Stimulated activated CD4-positive, alpha-beta T cell treated with anti-CD3 and anti-CD28 coated beads, Interleukin-2, amount 100 ng/mL, for 48 hours (primary cell): Measurements from ENCODE around the gene GIMAP5.

Experiments
- DNase-seq, 2 donors: peaks; one replicate each; pipeline ENCODE4 v3.0.0-alpha.2; 2020

Gene GIMAP5

GRCh38 chr7:150737265-150738055, at the start of gene GIMAP5:
Gene GIMAP5 (plus strand): TSS chr7:150737418. CDS start chr7:150740885, 3,467 bp downstream.
- no peak for DNase-seq

- DNase-seq: no peak
Measured at GRCh38 chr7:150688630-150689029, 48.6 kb upstream of the GIMAP5 start.

- DNase-seq: no peak
Measured at GRCh38 chr7:150695654-150696053, 41.6 kb upstream of the GIMAP5 start.

- DNase-seq: no peak
Measured at GRCh38 chr7:150703209-150703608, 34.0 kb upstream of the GIMAP5 start.

GRCh38 chr7:150715293-150715692, 21.9 kb upstream of the GIMAP5 start:
- no peak for DNase-seq

- DNase-seq: no peak
Measured at GRCh38 chr7:150715738-150716137, 21.5 kb upstream of the GIMAP5 start.

- DNase-seq: peak in 1 of 2 donors; percentile 44
Measured at GRCh38 chr7:150716368-150716767, 20.9 kb upstream of the GIMAP5 start, which contains the start of gene GIMAP1. Gene GIMAP1 (plus strand): TSS chr7:150716613. CDS start chr7:150719048, 2,435 bp downstream.

GRCh38 chr7:150716939-150717338, 20.3 kb upstream of the GIMAP5 start:
- DNase-seq: no peak

- no peak for DNase-seq
Measured at GRCh38 chr7:150717814-150718420, 19.3 kb upstream of the GIMAP5 start.

GRCh38 chr7:150719436-150719835, 17.8 kb upstream of the GIMAP5 start:
- DNase-seq: no peak

GRCh38 chr7:150719960-150720891, 17.0 kb upstream of the GIMAP5 start:
- DNase-seq: no peak

- DNase-seq: no peak
Measured at GRCh38 chr7:150721970-150722373, 15.2 kb upstream of the GIMAP5 start.

GRCh38 chr7:150722431-150722931, 14.7 kb upstream of the GIMAP5 start:
- DNase-seq: no peak

- DNase-seq: no peak
Measured at GRCh38 chr7:150723467-150723866, 13.8 kb upstream of the GIMAP5 start.

GRCh38 chr7:150727381-150727780, 9.8 kb upstream of the GIMAP5 start:
- DNase-seq: no peak

GRCh38 chr7:150728011-150728410, 9.2 kb upstream of the GIMAP5 start:
- DNase-seq: no peak

GRCh38 chr7:150728609-150729008, 8.6 kb upstream of the GIMAP5 start:
- no peak for DNase-seq

- no peak for DNase-seq
Measured at GRCh38 chr7:150731916-150732315, 5.3 kb upstream of the GIMAP5 start.

GRCh38 chr7:150732786-150733481, 4.3 kb upstream of the GIMAP5 start:
- DNase-seq: no peak

- DNase-seq: no peak
Measured at GRCh38 chr7:150733482-150734095, 3.6 kb upstream of the GIMAP5 start.

- DNase-seq: no peak
Measured at GRCh38 chr7:150734254-150734653, 3.0 kb upstream of the GIMAP5 start.
